Lower leg skin (tissue), 4 donors: ENCODE results near the gene ATRN. TPM values are rescaled to one million over a fixed set of nuclear protein-coding genes. Genes with fewer than 3 reads are reported as not detected.

ENCODE experiments used
- DNase-seq, 2 donors: peaks; one replicate each; pipeline ENCODE4 v3.0.0-alpha.2; 2019; ENCODE audit warnings: low spot score in 2 of 2
- H3K4me3 ChIP-seq: fragments of 200-600 bp; sonication (generic); 2 replicates; pipeline ENCODE4 v1.5.1; 2017; ENCODE audit warnings: mild to moderate bottlenecking, low read depth; ENCODE audit not compliant: poor library complexity, severe bottlenecking
- CTCF ChIP-seq, 3 donors: fragments of 450-650 bp; IDR thresholded peaks; one replicate each; pipeline ENCODE4 v1.5.1; 2016; ENCODE audit warnings: antibody characterized with exemption in 3 of 3, mild to moderate bottlenecking in 3 of 3, moderate library complexity in 2 of 3
- POLR2A ChIP-seq, 2 donors: fragments of 450-650 bp; IDR thresholded peaks; one replicate each; pipeline ENCODE4 v1.6.1; 2016 to 2017; ENCODE audit warnings: antibody characterized with exemption in 2 of 2, mild to moderate bottlenecking in 1 of 2, moderate library complexity in 1 of 2
- WGBS, 2 donors: methylation state at CpG; one replicate each; pipeline ENCODE4 v1.1.5; 2018; 5-methylcytosine and 5-hydroxymethylcytosine counted together
- intact Hi-C: fragments of 100-400 bp; cut with DNase I; formaldehyde crosslinking; loops from one replicate; pipeline ENCODE4 v1.15.0; 2023; ENCODE audit warnings: low total_unique reads
- total RNA-seq, 4 donors: library from RNA; depleted of rRNA; stranded (reverse); fragments of >200 nt; gene quantifications; one replicate each; pipeline ENCODE4 v1.1.0, GENCODE V29; 2016

Gene ATRN
- total RNA-seq, 4 donors from 2014 or later: 18.2 to 34.6 (median 28.4) TPM

GRCh38 chr20:3694864-3695263 lies 224.0 kb downstream of the ATRN start:
- 96 to 100% methylated on average over 5 of the region's 5 CpGs for WGBS, 2 donors
- intact Hi-C loops: no loop called here
- TF ChIP-seq CTCF (IDR thresholded peaks at IDR 0.05): no peak
- no peak for TF ChIP-seq POLR2A (IDR thresholded peaks at IDR 0.05)
- H3K4me3 ChIP-seq: no peak overlapping the region
- no peak for DNase-seq

- no peak overlapping the region for H3K4me3 ChIP-seq
- DNase-seq: no peak
- TF ChIP-seq POLR2A (IDR thresholded peaks at IDR 0.05) (no peak), CTCF (IDR thresholded peaks at IDR 0.05) (no peak)
- intact Hi-C loops: no loop called here
- 85 to 100% methylated on average over 1 of the region's 1 CpG for WGBS, 2 donors
Measured at GRCh38 chr20:3696200-3696599, 225.4 kb downstream of the ATRN start.

- no peak for DNase-seq
- WGBS, 2 donors: 86 to 93% methylated on average over 13 to 14 of the region's 15 CpGs
- intact Hi-C loops: no loop called here
- H3K4me3 ChIP-seq: no peak overlapping the region
- TF ChIP-seq CTCF (IDR thresholded peaks at IDR 0.05) (no peak), POLR2A (IDR thresholded peaks at IDR 0.05) (no peak)
Measured at GRCh38 chr20:3696745-3697587, 226.1 kb downstream of the ATRN start.

GRCh38 chr20:3697588-3698305 lies 226.9 kb downstream of the ATRN start:
- no peak overlapping the region for H3K4me3 ChIP-seq
- WGBS, 2 donors: 78 to 82% methylated on average over 5 to 8 of the region's 18 CpGs
- no peak for DNase-seq
- TF ChIP-seq POLR2A (IDR thresholded peaks at IDR 0.05): no peak
- no peak for TF ChIP-seq CTCF (IDR thresholded peaks at IDR 0.05)
- intact Hi-C loops: no loop called here

- 41 to 91% methylated on average over 3 of the region's 6 CpGs for WGBS, 2 donors
- intact Hi-C loops: no loop called here
- no peak for DNase-seq
- TF ChIP-seq CTCF (IDR thresholded peaks at IDR 0.05) (no peak), POLR2A (IDR thresholded peaks at IDR 0.05) (no peak)
- no peak overlapping the region for H3K4me3 ChIP-seq
Measured at GRCh38 chr20:3698591-3699001, 227.8 kb downstream of the ATRN start.
